ENCODE measurements around the gene CXCR6. TPM values are rescaled to one million over a fixed set of nuclear protein-coding genes. Genes with fewer than 3 reads are reported as not detected.

The CXCR6 gene
- total and polyA plus RNA-seq, 2 of the 13 experiments (the other 11 are each of a cell fraction or from before 2014, with no cell fraction given) = not detected

GRCh38 chr3:45986303-45986982 is 43.2 kb downstream of the CXCR6 start (continued):
- no peak for TF ChIP-seq KIAA2018 (CRISPR knock-in tag; IDR thresholded peaks at IDR 0.05; ENCODE audit: borderline replicate concordance)
- no peak for TF ChIP-seq TFDP1 (CRISPR knock-in tag; IDR thresholded peaks at IDR 0.05; ENCODE audit: borderline replicate concordance)
- no peak for TF ChIP-seq ZNF782 (CRISPR knock-in tag; IDR thresholded peaks at IDR 0.05; ENCODE audit: borderline replicate concordance)
- no peak for TF ChIP-seq KDM3A (CRISPR knock-in tag; IDR thresholded peaks at IDR 0.05; ENCODE audit: low read depth)
- TF ChIP-seq SIN3B (IDR thresholded peaks at IDR 0.05; ENCODE audit: low read length) = no peak
- TF ChIP-seq MTA3 (CRISPR knock-in tag; IDR thresholded peaks at IDR 0.05) = no peak
- no peak for TF ChIP-seq TBP (CRISPR knock-in tag; IDR thresholded peaks at IDR 0.05)
- no peak for TF ChIP-seq ISL2 (CRISPR knock-in tag; IDR thresholded peaks at IDR 0.05)
- no peak for TF ChIP-seq PLSCR1 (CRISPR knock-in tag; IDR thresholded peaks at IDR 0.05; ENCODE audit: borderline replicate concordance)
- no peak for TF ChIP-seq CENPBD1 (CRISPR knock-in tag; IDR thresholded peaks at IDR 0.05; ENCODE audit: borderline replicate concordance, low read depth)
- TF ChIP-seq RBM39 (IDR thresholded peaks at IDR 0.05; ENCODE audit: low read depth, low read length, poor library complexity, severe bottlenecking) = no peak
- no peak for TF ChIP-seq REXO4 (CRISPR knock-in tag; IDR thresholded peaks at IDR 0.05; ENCODE audit: borderline replicate concordance)
- TF ChIP-seq ZNF17 (CRISPR knock-in tag; IDR thresholded peaks at IDR 0.05) = no peak
- TF ChIP-seq PHB2 (IDR thresholded peaks at IDR 0.05; ENCODE audit: partially characterized antibody) = no peak
- no peak for TF ChIP-seq ZNF639 (CRISPR knock-in tag; conservative IDR thresholded peaks at IDR 0.05)
- TF ChIP-seq THRA (CRISPR knock-in tag; IDR thresholded peaks at IDR 0.05; ENCODE audit: borderline replicate concordance) = peak; percentile 39; the same call in 1 of the 2 replicates
